Measurements from ENCODE around the gene RASAL2.

The RASAL2 gene

DNA sequence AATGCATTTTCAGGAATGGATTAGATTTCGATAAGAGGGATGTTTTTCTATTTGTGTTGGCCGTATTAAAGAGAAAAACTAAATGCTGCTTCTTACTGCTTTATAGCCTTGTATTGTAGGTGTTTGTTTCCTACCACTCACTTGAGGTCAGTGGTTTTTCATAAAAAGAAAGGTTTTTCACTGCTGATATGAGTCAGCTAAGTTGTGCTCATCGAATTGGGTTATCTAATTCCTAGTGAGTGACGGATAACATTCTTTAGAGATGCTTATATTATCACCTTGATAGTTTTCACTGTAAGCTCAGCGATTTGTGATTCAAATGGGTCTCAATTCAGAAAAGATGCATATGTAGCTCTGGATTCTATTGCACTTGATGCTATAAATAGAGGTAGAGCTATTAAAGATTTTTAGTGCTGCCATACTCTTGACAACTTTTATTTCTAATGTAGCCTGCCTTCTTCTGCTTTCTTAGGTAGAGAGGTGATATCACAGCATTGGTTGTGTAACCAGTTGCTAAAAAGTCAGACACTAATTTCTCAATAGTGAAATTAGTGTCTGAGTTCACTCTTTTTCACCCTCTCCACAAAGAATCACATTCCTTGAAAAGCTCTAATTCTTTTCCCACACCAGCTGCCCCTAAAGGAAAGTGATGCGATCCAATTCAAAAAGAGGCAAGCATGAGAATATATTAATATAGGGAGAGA lies 180.0 kb downstream of the RASAL2 start:
- H3K4me3 ChIP-seq (ENCODE audit: low read depth, low read length): no peak overlapping the region

DNA sequence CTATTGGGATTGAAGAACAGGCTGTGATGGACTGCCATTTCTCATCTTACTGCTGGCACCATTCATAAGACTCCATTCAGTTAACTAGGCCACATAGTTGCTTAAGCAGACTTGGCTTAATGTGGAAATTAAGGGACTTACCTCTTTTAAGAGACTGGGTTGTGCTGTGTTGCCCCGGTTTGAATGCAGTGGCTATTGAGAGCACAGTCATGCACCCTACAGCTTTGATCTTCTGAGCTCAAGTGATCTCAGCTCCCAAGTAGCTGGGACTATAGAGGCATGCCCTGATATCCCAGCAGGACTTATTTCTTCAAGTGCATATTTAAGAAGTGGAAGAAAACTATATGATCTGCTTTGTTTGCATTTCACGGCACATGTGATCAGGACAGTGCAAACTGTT lies 181.1 kb downstream of the RASAL2 start:
- H3K4me3 ChIP-seq (ENCODE audit: low read depth, low read length): no peak overlapping the region

DNA sequence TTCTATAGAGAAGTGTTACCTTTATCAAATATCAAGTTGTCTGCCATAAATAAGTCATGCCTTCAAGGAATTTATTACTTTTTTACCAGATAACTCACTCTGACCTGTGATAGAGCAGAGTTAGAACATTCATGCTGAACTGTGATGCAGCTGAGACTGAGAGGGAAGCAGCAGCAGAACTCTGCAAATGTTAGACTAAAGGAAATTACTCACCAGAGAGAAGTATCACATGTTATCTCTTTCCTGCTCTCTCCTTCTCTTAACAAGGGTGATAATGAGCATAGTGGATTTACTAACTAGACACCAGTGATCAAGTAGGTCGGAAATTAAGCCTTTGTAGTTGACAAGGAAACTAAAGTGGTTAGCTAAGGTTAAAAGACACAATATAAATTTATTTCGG lies 181.6 kb downstream of the RASAL2 start:
- no peak overlapping the region for H3K4me3 ChIP-seq (ENCODE audit: low read depth, low read length)

DNA sequence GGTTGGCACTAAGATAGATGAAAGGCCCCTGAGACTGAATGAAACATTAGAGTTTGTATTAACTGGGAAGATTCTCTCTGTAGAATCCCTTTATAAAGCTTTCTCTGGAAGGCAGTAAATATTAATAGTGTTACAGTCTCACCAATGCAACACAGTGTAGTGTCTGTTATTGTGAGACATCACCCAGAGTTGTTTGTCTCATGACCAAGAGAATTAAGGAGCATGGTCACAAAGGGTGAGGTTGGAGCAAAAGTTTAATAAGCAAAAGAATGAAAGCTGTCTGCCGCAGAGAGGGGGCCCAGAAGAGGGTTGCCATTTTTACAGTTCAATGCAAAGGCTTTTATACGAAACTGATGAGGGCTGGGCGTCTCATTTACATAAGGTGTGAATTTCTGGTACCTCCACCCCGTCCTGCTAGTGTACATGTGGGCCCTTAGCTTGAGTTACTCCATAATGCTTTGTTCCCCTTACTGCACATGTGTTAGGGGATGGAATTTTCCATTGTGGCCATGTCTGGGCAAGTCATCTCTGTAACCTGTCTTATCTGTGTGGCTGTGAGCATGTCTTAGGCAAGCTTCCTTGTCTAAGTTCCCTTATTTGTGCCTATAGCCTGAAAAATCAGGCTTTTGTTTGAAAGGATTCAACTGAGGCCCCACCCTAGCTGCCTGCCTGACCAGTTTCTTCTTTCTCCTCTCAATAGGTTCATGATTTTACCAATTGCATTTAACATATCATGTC lies 184.1 kb downstream of the RASAL2 start:
- no peak overlapping the region for H3K4me3 ChIP-seq (ENCODE audit: low read depth, low read length)

DNA sequence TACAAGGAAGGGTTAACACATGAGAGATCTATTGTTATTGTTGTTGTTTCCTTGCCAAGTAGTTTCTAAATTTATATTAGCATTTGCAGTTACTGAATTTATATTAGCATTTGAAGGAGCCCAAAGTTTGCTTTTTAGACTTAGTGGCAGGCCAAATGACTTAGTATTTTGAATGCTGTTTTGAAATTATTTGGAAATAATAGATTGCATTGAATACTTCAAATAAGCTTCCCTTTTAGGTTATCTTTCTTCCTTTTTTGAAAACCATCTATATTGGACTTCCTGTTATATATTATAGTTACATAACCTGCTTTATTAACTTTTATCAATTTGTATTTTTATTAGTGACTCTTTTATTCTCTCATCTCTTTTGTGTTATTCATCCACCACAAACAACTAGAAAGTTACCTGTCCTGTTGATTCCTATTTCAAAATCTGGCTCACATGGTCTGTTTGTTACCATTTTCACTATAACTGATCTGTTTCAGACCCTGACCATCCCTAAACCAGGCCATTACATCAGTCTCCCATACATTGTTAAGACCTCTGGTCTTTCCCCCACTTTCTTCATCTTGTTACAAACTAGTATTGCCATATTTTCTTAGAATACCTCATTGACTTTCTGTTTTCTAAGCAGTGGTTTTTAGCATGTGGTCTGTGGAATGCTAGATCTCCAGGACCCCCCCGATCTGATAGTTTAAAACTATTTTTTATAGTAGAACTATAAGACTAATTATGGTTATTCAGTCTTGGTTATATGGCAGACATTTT lies 185.2 kb downstream of the RASAL2 start:
- H3K4me3 ChIP-seq (ENCODE audit: low read depth, low read length): no peak overlapping the region

DNA sequence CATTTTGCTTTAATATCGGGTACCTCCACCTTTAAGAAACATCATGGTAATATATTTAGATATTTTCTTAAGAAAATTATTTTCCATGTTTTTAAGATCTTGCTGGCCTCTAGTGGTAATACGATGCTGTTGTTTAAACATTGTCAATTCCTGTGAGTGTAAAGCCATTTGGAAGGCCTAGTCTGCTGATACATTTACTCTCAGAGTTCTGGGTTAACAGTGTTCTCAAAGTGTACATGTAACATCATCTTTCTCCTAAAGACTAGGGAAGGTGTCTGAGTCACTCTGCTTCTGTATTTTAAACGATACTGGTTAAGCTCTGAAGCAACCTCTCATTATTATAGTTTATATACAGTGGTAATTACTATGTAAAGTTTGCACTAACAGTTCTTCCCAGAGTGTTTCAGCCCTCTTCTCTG lies 189.1 kb downstream of the RASAL2 start:
- no peak overlapping the region for H3K4me3 ChIP-seq (ENCODE audit: low read depth, low read length)

DNA sequence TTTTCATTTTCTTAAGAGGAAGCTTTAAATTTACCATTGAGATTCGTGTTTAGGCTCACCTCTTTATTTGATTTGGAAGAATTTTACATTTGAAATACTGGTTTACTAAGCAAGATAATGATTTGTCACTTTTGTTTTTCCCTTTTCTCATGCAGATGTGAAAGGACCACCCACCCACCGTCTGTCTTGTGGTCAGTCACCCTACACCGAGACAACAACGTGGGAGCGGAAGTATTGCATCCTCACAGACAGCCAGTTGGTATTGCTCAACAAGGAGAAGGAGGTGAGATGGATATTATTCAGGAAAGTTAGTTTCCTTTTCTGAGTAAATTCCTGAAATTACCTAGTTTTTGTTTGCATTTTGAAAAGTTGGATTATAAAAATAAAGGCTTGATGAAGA lies 189.5 kb downstream of the RASAL2 start:
- no peak overlapping the region for H3K4me3 ChIP-seq (ENCODE audit: low read depth, low read length)

DNA sequence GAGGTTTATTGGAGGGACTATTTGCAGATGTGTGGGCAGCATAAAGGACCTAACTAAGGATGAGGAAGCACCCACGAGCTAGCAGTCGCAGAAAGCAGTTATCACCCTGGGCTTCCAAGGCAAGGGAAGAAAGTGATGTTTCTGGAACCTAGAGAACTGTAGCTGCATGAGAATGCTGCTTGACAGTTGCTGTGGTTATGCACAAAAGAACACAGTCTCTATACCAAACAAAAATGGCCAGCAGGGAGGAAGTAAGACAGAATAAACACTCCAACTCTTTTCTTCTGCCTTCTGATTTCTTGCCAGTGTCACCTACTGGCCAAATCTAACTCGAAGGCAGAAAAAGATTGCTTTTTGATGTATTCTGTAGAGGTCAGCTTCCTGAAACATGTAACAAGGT lies 190.2 kb downstream of the RASAL2 start:
- no peak overlapping the region for H3K4me3 ChIP-seq (ENCODE audit: low read depth, low read length)

DNA sequence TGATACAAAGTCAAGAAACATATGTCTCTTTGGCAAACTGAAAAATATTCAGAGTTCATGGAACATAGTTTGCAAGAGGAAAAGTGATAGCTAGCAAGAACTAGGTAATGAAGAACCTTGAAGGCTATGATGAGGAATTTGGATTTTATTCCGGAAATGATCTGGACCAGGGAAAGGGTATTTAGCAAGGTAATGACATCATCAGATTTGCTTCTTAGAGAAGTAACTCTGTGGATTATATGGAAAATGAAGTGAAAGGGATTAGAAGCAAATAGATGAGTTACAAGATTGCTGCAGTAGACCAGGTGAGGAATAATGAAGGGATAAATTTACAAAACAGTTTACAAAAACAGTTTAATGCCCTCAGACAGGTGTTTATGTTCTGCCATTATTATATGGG lies 197.3 kb downstream of the RASAL2 start:
- H3K4me3 ChIP-seq (ENCODE audit: low read depth, low read length): no peak overlapping the region

DNA sequence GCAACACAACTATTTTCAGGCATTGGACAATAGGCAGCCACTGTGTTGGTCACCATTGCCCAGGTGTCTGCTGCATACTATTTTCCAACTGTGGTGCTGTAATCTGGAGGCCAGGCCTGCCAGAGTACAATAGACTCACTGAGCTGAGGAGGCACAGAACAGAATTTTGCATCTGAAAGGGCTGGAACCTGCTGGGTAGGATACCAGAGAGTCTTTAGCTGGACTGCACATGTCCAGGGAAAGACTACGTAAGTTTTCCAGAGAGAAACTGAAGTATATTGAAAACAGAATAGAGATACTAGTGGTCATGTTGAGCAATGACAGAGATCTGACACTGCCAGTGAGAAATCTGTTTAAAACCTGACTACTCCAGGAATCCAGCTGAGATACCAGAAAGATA lies 200.8 kb downstream of the RASAL2 start:
- H3K4me3 ChIP-seq (ENCODE audit: low read depth, low read length): no peak overlapping the region

DNA sequence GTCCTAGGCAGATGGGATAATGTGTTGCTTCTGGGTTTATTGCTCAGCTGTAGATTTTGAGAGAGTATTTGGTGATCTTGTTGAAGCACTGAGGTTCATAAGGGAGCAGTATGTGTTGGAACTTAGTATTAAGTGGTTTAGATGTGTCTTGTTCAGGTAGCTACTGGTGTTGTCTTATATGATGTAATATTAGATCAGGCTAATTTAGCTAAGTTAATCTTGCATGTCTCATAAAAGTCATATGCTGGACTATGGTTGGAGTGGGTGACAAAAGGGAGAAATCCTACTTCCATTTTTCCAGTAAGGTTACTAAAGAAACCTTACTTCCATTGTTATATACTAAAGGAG lies 206.4 kb downstream of the RASAL2 start:
- H3K4me3 ChIP-seq (ENCODE audit: low read depth, low read length): no peak overlapping the region

DNA sequence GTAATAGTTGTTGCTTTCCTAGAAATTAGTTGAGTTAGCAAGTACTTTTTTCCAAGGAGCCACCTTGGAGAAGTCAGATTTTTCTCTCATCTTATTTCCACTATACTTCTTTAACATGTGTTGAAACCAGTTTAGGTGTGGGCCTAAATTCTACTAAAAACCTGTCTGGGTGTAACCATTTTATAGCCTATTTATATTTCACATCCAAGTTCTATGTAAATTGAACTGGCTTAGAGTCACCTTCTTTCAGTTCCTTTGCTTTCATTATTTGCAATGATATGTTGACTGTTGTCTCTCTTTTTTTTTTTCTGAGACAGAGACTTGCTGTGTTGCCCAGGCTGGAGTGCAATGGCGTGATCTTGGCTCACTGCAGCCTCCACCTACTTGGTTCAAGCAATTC lies 207.2 kb downstream of the RASAL2 start:
- H3K4me3 ChIP-seq (ENCODE audit: low read depth, low read length): no peak overlapping the region

DNA sequence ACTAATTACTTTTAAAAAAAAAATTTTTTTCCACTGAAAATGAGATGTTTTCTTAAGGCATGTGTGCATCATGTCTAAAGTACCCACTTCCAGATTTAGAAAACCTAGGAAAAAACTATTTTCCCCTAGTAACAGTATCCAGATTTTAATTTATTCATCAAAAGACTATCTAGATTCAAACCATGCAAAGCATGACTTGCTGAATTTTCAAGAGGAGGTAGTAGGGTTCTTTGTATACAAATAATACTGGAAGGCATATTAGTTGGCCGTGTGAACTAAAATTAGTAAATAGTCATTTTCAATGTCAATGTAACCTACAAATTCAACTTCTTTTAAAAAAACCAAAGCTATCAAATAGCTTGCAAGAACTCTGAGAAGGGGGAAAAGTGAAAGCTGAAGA lies 213.4 kb downstream of the RASAL2 start:
- H3K4me3 ChIP-seq (ENCODE audit: low read depth, low read length): no peak overlapping the region

DNA sequence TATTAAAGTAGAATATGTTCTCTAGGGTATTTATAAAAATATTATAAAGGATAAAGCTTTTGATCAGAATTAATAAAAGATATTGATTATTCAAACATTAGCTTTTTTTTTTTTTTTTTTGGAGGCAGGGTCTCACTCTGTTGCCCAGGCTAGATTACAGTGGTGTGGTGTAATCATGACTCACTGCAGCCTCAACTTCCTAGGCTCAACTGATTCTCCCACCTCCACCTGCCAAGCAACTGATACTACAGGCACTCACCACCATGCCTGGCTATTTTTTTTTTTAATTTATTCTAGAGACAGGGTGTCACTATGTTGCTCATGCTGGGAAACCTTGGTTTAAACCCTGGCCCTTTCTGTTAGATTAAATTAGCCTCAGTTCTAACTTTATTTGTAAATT lies 214.5 kb downstream of the RASAL2 start:
- H3K4me3 ChIP-seq (ENCODE audit: low read depth, low read length): no peak overlapping the region

DNA sequence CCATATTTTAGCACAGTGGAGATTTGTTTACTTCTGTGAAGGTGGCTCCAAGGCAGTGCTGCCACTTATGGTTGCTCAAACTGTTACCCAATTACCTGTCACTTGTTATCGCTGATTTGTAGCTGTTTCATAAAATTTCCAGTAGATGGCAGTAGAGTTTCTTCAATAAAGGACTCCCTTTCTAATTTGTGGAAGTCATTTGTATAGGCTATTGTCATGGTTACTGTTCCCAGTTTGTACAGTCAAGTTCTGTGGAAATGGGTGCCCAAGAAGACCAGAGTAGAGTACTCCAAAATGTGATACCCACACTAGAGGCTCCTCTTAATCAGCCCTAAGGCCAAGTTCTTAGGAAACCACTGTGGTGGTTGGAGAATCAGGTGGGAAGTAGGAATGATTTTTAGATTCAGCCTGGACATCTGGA lies 216.8 kb downstream of the RASAL2 start:
- no peak overlapping the region for H3K4me3 ChIP-seq (ENCODE audit: low read depth, low read length)

DNA sequence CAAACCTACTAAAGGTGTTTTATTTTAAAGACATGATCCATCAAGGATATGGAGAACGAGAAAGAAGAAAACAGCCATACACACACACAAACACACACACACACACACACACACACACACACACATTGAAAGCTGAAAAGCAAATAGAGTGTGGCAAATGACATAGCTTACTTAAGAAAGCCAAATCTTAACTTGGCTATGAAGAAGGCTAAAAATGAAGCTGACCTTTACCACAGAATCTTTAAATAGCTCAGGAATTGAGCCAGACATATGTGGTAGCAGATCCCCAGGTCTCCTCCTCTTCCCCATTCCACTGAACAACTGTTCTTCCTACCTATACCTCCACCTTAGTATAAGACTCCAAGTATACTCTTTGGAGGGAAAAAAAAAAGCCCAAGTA lies 217.3 kb downstream of the RASAL2 start:
- no peak overlapping the region for H3K4me3 ChIP-seq (ENCODE audit: low read depth, low read length)

DNA sequence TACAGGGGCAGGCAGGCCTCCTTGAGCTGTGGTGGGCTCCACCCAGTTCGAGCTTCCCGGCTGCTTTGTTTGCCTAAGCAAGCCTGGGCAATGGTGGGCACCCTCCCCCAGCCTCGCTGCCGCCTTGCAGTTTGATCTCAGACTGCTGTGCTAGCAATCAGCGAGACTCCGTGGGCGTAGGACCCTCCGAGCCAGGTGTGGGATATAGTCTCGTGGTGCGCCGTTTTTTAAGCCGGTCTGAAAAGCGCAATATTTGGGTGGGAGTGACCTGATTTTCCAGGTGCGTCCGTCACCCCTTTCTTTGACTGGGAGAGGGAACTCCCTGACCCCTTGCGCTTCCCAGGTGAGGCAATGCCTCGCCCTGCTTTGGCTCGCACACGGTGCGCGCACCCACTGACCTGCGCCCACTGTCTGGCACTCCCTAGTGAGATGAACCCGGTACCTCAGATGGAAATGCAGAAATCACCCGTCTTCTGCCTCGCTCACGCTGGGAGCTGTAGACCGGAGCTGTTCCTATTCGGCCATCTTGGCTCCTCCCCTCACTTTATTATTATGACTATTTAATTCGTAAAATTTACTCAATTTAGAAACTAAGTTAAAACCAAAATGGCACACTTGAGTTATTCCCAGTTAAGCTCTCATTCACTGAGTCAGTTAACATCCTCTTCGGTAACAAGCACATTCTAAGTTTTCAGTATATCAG lies 226.5 kb downstream of the RASAL2 start:
- peak overlapping the region; percentile 27 for H3K4me3 ChIP-seq (ENCODE audit: low read depth, low read length)

DNA sequence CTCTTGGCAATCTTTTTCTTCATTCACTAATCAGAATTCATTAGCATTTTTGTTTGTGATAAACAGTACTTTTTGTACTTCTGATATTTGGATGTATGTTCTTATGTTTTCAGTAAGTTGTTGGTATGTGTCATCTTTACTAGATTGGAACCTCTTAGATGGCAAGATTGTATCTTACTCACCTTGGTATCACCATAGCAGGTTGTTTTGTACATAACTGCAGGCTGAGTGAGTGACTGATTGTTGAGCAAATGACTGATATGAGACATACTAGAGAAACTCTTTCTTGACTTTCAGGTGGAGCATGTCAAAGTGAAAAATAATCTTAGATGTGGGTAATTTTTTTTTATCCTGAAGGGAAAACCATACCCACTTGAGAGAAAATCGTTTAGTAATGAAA lies 229.2 kb downstream of the RASAL2 start:
- no peak overlapping the region for H3K4me3 ChIP-seq (ENCODE audit: low read depth, low read length)

DNA sequence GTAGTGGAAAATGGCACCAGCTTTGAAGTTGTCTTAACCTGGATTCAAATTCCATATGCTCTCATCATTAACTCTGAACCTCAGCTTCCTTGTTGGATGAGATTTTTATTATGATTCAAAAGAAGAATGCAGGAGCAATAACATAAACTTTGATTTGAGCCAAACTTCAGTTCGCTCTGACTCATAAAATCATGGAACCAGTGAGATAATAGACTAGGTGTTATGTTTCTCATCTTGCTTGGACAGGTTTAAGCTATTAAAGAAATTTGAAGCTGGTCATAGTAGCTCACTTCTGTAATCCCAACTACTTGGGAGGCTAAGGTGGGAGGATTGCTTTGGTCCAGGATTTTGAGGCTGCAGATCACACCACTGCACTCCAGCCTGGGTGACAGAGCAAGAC lies 230.1 kb downstream of the RASAL2 start:
- H3K4me3 ChIP-seq (ENCODE audit: low read depth, low read length): no peak overlapping the region

DNA sequence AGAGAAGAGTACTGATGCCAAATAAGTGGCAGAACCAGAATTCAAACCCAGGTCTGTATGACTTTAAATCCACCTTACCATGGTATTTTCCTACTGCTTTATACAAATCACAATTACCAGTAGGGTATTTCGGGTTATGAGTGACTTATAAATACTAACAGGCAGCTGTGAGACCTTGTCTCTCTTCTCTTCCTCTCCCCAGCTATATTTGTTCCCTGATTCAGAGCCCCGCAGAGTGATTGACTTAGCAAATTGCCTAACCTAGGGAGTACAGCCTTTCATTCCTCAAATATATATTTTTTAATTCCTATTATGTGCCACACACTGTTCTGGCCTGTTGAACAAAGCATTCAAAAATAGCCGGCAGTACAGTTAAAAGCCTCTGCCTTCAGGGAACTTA lies 234.8 kb downstream of the RASAL2 start:
- no peak overlapping the region for H3K4me3 ChIP-seq (ENCODE audit: low read depth, low read length)

DNA sequence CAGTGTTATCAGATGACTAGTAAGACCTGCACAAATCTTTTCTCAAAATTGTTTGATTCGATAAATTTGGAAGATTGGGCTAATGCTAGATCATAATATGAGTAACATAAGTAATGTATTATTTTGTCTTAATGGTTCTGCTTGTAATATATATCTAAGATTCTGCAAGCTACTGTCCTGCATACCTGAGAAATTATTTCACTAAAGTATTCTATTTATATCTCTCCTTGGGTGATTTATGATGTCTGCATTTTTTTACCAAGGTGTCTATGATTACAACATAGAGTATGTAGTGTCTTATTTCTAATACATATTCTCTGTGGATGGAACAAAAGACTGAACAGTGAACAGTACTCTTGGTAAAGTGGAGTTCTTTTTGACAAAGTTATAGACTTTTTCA lies 236.2 kb downstream of the RASAL2 start:
- no peak overlapping the region for H3K4me3 ChIP-seq (ENCODE audit: low read depth, low read length)
